ENCODE results near the gene SLC4A5. TPM values are rescaled to one million over a fixed set of nuclear protein-coding genes. Genes with fewer than 3 reads are reported as not detected.

Gene SLC4A5
- total RNA-seq, 2 donors from 2014 or later, result 0.45 to 2.8 TPM

- Histone ChIP-seq H3K4me3 (no peak overlapping the region), H3K27ac (no peak overlapping the region), H3K4me1 (no peaks in the 10 kb centered on the region), H3K36me3 (peaks cover 22% of the 10 kb centered on the region), H3K27me3 (no peaks in the 10 kb centered on the region), H3K9ac (ENCODE audit: low read depth in 2 of 2, low read length in 2 of 2) (no peak overlapping the region), H3K9me3 (no peaks in the 10 kb centered on the region)
- no peak for DNase-seq
- TF ChIP-seq CTCF (IDR thresholded peaks at IDR 0.05), result no peak
- intact Hi-C loops (cut with DNase I), result no loop called here
These were observed 130.4 kb downstream of the SLC4A5 start for GRCh38 chr2:74212702-74213410.

GRCh38 chr2:74206180-74206688, 137.0 kb downstream of the SLC4A5 start:
- TF ChIP-seq CTCF (IDR thresholded peaks at IDR 0.05), result no peak

GRCh38 chr2:74205596-74205995, 137.6 kb downstream of the SLC4A5 start:
- no peak overlapping the region for H3K4me3 ChIP-seq
- peak; percentile 82 for DNase-seq
- H3K9ac ChIP-seq (ENCODE audit: low read depth in 2 of 2, low read length in 2 of 2), result no peak overlapping the region
- H3K4me1 ChIP-seq, result peaks cover 10% of the 10 kb centered on the region
- H3K27me3 ChIP-seq, result no peaks in the 10 kb centered on the region
- intact Hi-C loops (cut with DNase I), result no loop called here
- H3K36me3 ChIP-seq, result peaks cover 15% of the 10 kb centered on the region
- H3K9me3 ChIP-seq, result no peaks in the 10 kb centered on the region
- H3K27ac ChIP-seq, result peak overlapping the region; percentile 76
- no peak for TF ChIP-seq CTCF (IDR thresholded peaks at IDR 0.05)

More at GRCh38 chr2:74206180-74206688, 137.0 kb downstream of the SLC4A5 start:
- H3K4me1 ChIP-seq, result peaks cover 10% of the 10 kb centered on the region
- intact Hi-C loops (cut with DNase I), result no loop called here
- no peaks in the 10 kb centered on the region for H3K9me3 ChIP-seq
- H3K9ac ChIP-seq (ENCODE audit: low read depth in 2 of 2, low read length in 2 of 2), result peak overlapping the region; percentile 40 to 62
- no peaks in the 10 kb centered on the region for H3K27me3 ChIP-seq
- peak overlapping the region; percentile 76 for H3K27ac ChIP-seq
- peaks cover 15% of the 10 kb centered on the region for H3K36me3 ChIP-seq
- DNase-seq, result no peak
- no peak overlapping the region for H3K4me3 ChIP-seq

GRCh38 chr2:74205113-74205512, 138.1 kb downstream of the SLC4A5 start:
- intact Hi-C loops (cut with DNase I), result no loop called here
- Histone ChIP-seq H3K9ac (ENCODE audit: low read depth in 2 of 2, low read length in 2 of 2) (peak overlapping the region in 1 of 2 donors; percentile 59), H3K9me3 (no peaks in the 10 kb centered on the region), H3K4me3 (no peak overlapping the region), H3K36me3 (peaks cover 11% of the 10 kb centered on the region), H3K27ac (peak overlapping the region; percentile 76), H3K27me3 (no peaks in the 10 kb centered on the region), H3K4me1 (peaks cover 10% of the 10 kb centered on the region)
- no peak for TF ChIP-seq CTCF (IDR thresholded peaks at IDR 0.05)
- no peak for DNase-seq

- DNase-seq, result no peak
- peaks cover 10% of the 10 kb centered on the region for H3K4me1 ChIP-seq
These were observed 138.8 kb downstream of the SLC4A5 start for GRCh38 chr2:74204436-74204835.

More at GRCh38 chr2:74204436-74204835, 138.8 kb downstream of the SLC4A5 start:
- intact Hi-C loops (cut with DNase I), result no loop called here
- Histone ChIP-seq H3K9ac (ENCODE audit: low read depth in 2 of 2, low read length in 2 of 2) (no peak overlapping the region), H3K27me3 (no peaks in the 10 kb centered on the region), H3K36me3 (peaks cover 7% of the 10 kb centered on the region), H3K4me3 (no peak overlapping the region), H3K9me3 (no peaks in the 10 kb centered on the region), H3K27ac (peak overlapping the region; percentile 76)
- TF ChIP-seq CTCF (IDR thresholded peaks at IDR 0.05), result no peak

All from colonic mucosa (tissue), 4 donors.